Ovary (tissue), 3 donors: Measurements from ENCODE around the gene PDX1.

Experiments
- POLR2A ChIP-seq: fragments of 450-650 bp; IDR thresholded peaks from one replicate; pipeline ENCODE4 v1.6.1; 2017; ENCODE audit warnings: antibody characterized with exemption, mild to moderate bottlenecking, moderate library complexity
- TF ChIP-seq, protein P1 (sequence below), 3 donors: fragments of 450-650 bp in 2 of 3; fragments of 200-600 bp in 1 of 3; IDR thresholded peaks; one replicate each; pipeline versions ENCODE4 v1.5.1 to v1.8.0; 2016 to 2022; ENCODE audit warnings: antibody characterized with exemption in 3 of 3, mild to moderate bottlenecking in 1 of 3
- donor health status: DM: no; HTN: no; CAD: no.

DNA sequence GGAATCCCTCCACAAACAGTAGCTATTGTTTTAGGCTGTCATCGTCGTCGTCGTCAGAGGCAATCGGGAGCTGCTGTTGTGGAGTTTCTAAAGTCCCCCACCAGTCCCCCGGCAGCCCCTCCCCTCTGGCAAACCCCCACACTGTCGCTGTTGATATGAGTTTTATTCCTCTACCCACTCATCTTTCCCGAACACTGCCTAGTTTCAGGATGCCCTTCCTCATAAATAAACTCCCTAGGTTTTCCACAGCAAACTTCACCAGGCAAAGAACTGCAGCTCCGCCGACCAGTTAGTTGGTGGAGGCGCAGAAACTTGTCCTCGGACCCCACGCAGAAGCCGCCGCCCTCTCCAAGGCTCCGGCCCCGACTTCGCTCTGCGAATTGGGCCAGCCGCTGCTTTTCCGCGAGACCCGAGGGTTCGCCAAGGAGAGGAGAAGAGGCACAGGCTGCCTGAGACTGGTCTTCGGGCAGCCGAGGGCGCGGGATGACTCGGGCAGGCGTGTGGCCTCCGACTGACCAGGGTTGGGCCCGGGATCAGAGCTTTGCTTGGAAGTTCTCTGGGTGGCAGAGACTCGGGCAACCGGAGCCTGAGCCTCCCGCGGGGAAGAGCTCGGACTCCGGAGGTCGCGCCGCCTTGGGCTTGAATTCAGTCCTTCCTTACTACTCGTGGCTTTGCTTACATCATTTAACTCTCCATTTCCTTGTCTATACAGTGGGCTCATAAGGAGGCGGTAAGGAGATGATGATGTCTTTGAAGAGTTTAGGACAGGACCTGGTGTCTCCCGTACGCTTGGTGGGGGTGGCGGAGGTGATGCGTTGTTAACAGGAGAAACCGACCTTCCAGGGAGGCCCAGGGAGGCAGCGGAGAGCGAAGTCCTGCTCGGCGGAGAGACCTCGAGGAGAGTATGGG lies 7.9 kb downstream of the PDX1 start:
- TF ChIP-seq, protein P1, sequence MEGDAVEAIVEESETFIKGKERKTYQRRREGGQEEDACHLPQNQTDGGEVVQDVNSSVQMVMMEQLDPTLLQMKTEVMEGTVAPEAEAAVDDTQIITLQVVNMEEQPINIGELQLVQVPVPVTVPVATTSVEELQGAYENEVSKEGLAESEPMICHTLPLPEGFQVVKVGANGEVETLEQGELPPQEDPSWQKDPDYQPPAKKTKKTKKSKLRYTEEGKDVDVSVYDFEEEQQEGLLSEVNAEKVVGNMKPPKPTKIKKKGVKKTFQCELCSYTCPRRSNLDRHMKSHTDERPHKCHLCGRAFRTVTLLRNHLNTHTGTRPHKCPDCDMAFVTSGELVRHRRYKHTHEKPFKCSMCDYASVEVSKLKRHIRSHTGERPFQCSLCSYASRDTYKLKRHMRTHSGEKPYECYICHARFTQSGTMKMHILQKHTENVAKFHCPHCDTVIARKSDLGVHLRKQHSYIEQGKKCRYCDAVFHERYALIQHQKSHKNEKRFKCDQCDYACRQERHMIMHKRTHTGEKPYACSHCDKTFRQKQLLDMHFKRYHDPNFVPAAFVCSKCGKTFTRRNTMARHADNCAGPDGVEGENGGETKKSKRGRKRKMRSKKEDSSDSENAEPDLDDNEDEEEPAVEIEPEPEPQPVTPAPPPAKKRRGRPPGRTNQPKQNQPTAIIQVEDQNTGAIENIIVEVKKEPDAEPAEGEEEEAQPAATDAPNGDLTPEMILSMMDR (IDR thresholded peaks at IDR 0.05): no peak
- TF ChIP-seq POLR2A: no peak
